ENCODE measurements around the gene CYGB.
"Not testable (repeated sequence)": the region's sequence is repeated elsewhere in the genome, so short reads cannot be mapped to it uniquely, and the experiment has no call there.

Gene CYGB

DNA sequence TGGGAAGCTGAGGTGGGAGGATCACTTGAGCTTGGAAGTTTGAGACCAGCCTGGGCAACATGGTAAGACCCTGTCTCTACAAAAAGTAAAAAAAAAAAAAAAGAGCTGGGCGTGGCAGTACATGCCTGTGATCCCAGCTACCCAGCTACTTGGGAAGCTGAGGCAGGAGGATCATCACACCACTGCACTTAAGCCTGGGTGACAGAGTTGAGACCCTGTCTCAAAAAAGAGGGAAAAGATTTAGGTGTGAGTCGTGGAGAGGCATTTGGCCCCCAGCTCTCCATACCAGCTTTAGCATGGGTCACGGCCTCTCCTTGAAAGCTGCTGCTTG is 29.1 kb upstream of the CYGB start:
- Histone ChIP-seq H3K36me3 (ENCODE audit: low read length) (peaks cover 15% of the 10 kb centered on the region), H3K9ac (ENCODE audit: low read length) (no peak overlapping the region), H4K20me1 (ENCODE audit: low read depth, low read length) (peaks cover 12% of the 10 kb centered on the region), H3K9me2 (replicated peaks; ENCODE audit: insufficient read depth, low read length) (no peaks in the 10 kb centered on the region), H3F3A (ENCODE audit: insufficient read depth) (peaks cover 41% of the 10 kb centered on the region), H3K27ac (ENCODE audit: low read depth, low read length) (no peak overlapping the region), H3K4me2 (ENCODE audit: low read depth, low read length, poor library complexity, severe bottlenecking) (no peak overlapping the region), H3K27me3 (ENCODE audit: low read length) (no peaks in the 10 kb centered on the region), H2AFZ (ENCODE audit: low read depth, low read length, severe bottlenecking) (no peak overlapping the region), H3K79me2 (ENCODE audit: insufficient read depth, low read length) (peaks cover 10% of the 10 kb centered on the region), H3K9me3 (ENCODE audit: insufficient read depth, low read length) (no peaks in the 10 kb centered on the region), H3K4me3 (ENCODE audit: insufficient read depth, low read length, poor library complexity, severe bottlenecking) (no peak overlapping the region)
- no peak for TF ChIP-seq EZH2phosphoT487 (conservative IDR thresholded peaks at IDR 0.05; ENCODE audit: low read length)
- TF ChIP-seq, protein P1, sequence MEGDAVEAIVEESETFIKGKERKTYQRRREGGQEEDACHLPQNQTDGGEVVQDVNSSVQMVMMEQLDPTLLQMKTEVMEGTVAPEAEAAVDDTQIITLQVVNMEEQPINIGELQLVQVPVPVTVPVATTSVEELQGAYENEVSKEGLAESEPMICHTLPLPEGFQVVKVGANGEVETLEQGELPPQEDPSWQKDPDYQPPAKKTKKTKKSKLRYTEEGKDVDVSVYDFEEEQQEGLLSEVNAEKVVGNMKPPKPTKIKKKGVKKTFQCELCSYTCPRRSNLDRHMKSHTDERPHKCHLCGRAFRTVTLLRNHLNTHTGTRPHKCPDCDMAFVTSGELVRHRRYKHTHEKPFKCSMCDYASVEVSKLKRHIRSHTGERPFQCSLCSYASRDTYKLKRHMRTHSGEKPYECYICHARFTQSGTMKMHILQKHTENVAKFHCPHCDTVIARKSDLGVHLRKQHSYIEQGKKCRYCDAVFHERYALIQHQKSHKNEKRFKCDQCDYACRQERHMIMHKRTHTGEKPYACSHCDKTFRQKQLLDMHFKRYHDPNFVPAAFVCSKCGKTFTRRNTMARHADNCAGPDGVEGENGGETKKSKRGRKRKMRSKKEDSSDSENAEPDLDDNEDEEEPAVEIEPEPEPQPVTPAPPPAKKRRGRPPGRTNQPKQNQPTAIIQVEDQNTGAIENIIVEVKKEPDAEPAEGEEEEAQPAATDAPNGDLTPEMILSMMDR (IDR thresholded peaks at IDR 0.05; ENCODE audit: insufficient read depth, low read length, poor library complexity, severe bottlenecking), result no peak

DNA sequence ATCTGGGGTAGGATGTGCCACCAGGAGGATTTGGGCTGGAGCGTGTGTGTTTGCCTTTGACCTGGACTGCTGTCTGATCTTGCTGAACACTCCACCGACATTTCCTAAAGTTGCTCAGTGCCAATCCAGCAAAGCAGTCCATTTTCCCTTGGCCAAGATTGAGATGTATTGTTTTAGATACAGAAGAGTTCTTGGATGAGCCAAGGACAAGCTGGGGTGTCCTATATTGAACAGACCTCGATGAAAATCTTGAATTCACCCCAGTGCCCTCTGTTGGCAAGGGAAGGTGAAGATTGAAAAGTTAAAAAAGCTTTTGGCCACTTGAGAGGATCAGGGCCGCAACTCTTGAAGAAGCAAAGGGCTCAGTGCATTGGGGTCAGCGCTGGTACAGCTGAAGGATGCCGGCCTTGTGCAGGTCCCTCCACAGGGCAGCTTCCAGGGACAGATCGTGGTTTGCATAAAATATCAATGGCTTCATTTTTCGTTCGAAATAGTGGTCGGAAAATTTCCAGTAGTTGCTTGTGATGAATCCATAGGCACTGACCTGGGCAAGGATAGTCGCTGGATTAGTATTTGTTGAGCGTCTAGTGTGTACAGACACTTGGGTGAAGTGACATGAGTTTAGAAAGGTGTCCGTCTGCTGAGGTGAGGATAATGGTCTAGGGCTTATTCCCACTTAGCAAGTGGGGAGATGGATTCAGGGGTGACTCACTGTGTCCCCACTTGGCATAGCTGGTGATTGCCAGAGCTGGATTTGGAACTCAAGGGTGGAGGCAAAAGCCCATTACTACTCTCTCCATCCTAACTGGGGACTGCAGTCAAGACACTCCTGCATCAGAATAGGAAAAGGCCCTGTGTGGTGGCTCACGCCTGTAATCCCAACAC is 28.5 kb upstream of the CYGB start:
- peaks cover 20% of the 10 kb centered on the region for H3K36me3 ChIP-seq (ENCODE audit: low read length)
- H4K20me1 ChIP-seq (ENCODE audit: low read depth, low read length), result peaks cover 18% of the 10 kb centered on the region
- no peak overlapping the region for H3K9ac ChIP-seq (ENCODE audit: low read length)

DNA sequence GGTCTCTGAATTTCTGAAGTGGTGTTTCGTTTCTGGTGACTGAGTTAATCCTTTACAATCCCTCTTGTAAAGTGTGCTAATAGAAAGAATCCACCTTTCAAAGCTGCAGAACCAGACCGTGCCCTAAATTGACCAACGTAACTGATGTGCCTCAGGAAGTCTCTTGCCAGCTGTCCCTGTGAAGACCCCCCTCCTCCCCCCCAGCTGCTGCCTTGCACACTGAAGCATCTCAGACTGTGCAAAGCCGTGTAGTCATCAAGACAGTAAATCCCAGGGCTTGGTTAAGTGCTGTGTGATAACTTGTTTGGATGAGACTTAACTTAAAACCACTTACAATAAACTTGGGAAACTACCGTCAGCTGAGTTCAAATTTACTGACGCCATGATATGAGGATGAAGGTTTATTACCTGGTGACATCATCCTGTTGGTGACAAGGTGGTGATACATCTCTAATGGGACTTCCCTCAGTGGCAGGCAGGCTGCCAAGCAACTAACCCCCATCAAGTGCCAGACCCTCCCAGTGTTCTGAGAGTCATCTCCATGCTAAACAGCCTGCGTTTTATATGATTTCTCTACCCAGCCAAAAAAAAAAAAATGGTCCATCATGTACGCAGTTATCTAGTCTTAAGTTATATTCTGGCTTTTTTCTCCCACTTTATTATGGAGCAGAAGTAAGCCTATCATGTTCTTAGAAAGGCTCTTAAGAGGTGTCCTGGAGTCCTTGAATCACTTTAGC is 27.6 kb upstream of the CYGB start:
- Histone ChIP-seq H3F3A (ENCODE audit: insufficient read depth) (peaks cover 47% of the 10 kb centered on the region), H3K36me3 (ENCODE audit: low read length) (peaks cover 24% of the 10 kb centered on the region)

More for the DNA sequence above, 28.5 kb upstream of the CYGB start:
- Histone ChIP-seq H2AFZ (ENCODE audit: low read depth, low read length, severe bottlenecking) (no peak overlapping the region), H3K4me3 (ENCODE audit: insufficient read depth, low read length, poor library complexity, severe bottlenecking) (no peak overlapping the region), H3K9me3 (ENCODE audit: insufficient read depth, low read length) (no peaks in the 10 kb centered on the region), H3F3A (ENCODE audit: insufficient read depth) (peaks cover 46% of the 10 kb centered on the region), H3K27ac (ENCODE audit: low read depth, low read length) (no peak overlapping the region), H3K4me2 (ENCODE audit: low read depth, low read length, poor library complexity, severe bottlenecking) (no peak overlapping the region), H3K9me2 (replicated peaks; ENCODE audit: insufficient read depth, low read length) (no peaks in the 10 kb centered on the region), H3K79me2 (ENCODE audit: insufficient read depth, low read length) (peaks cover 16% of the 10 kb centered on the region), H3K27me3 (ENCODE audit: low read length) (no peaks in the 10 kb centered on the region)
- TF ChIP-seq, protein P1 (IDR thresholded peaks at IDR 0.05; ENCODE audit: insufficient read depth, low read length, poor library complexity, severe bottlenecking), result no peak
- no peak for TF ChIP-seq EZH2phosphoT487 (conservative IDR thresholded peaks at IDR 0.05; ENCODE audit: low read length)

DNA sequence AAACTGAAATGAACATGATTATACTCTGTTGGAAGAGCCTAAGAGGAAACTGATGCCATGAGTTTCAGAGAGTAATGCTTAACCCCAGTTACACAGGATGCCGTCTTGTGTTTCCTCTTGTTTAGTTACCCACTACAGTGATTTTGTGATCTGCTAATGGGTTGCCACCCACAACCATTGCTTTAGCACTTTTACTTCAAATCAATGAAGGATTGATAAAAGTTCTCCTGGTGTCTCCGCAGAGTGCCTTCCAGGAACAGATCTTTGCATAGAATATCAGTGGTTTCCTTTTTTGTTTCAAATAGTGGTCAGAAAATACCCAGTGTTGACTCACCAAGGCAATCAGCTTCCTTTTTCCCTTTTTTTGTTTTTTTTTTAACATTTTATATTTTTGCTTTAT is 25.9 kb upstream of the CYGB start:
- Histone ChIP-seq H4K20me1 (ENCODE audit: low read depth, low read length) (peaks cover 24% of the 10 kb centered on the region), H3F3A (ENCODE audit: insufficient read depth) (peaks cover 60% of the 10 kb centered on the region), H3K79me2 (ENCODE audit: insufficient read depth, low read length) (peaks cover 42% of the 10 kb centered on the region), H3K36me3 (ENCODE audit: low read length) (peaks cover 32% of the 10 kb centered on the region)
- not testable (repeated sequence) for H3K27me3 ChIP-seq (ENCODE audit: low read length); H3K27ac ChIP-seq (ENCODE audit: low read depth, low read length); H3K4me3 ChIP-seq (ENCODE audit: insufficient read depth, low read length, poor library complexity, severe bottlenecking); H3K9me3 ChIP-seq (ENCODE audit: insufficient read depth, low read length); H3K9me2 ChIP-seq (replicated peaks; ENCODE audit: insufficient read depth, low read length); H3K9ac ChIP-seq (ENCODE audit: low read length); H3K4me2 ChIP-seq (ENCODE audit: low read depth, low read length, poor library complexity, severe bottlenecking); H2AFZ ChIP-seq (ENCODE audit: low read depth, low read length, severe bottlenecking)

More for the DNA sequence above, 27.6 kb upstream of the CYGB start:
- not testable (repeated sequence) for H3K27ac ChIP-seq (ENCODE audit: low read depth, low read length); H3K9me2 ChIP-seq (replicated peaks; ENCODE audit: insufficient read depth, low read length); H3K4me2 ChIP-seq (ENCODE audit: low read depth, low read length, poor library complexity, severe bottlenecking); H3K27me3 ChIP-seq (ENCODE audit: low read length); H3K9me3 ChIP-seq (ENCODE audit: insufficient read depth, low read length); H3K4me3 ChIP-seq (ENCODE audit: insufficient read depth, low read length, poor library complexity, severe bottlenecking); H2AFZ ChIP-seq (ENCODE audit: low read depth, low read length, severe bottlenecking); H3K9ac ChIP-seq (ENCODE audit: low read length)
- Histone ChIP-seq H3K79me2 (ENCODE audit: insufficient read depth, low read length) (peaks cover 24% of the 10 kb centered on the region), H4K20me1 (ENCODE audit: low read depth, low read length) (peaks cover 21% of the 10 kb centered on the region)
